HepG2 (cell line): ENCODE measurements around the gene XRCC3. TPM values are rescaled to one million over a fixed set of nuclear protein-coding genes. Genes with fewer than 3 reads are reported as not detected.

ENCODE experiments used
- ATAC-seq: fragments of 200-7000 bp; cut with Tn5 transposase; 3 replicates; pipeline ENCODE4 v1.9.1; 2020; ENCODE audit warnings: mild to moderate bottlenecking, moderate library complexity
- BruUV-seq: library from RNA; stranded (reverse); fragments of 400-500 nt; replicated peaks from 2 replicates; lab custom pipeline; 2021; lab: Mats Ljungman, UMichigan
- CTCF ChIA-PET: fragments of 300-600 bp; formaldehyde crosslinking; extraction: SDS; loops from one replicate; lab custom pipeline; 2021; ENCODE audit warnings: low total read pairs, inconsistent platforms, low intra/inter-chr PET ratio; lab: Yijun Ruan, JAX
- POLR2A ChIA-PET: fragments of 350-600 bp; sonication (Branson Sonifier 250); formaldehyde crosslinking; loops from one replicate; lab custom pipeline; 2020; ENCODE audit warnings: antibody characterized with exemption, inconsistent platforms; lab: Yijun Ruan, JAX
- DNase-seq: peaks from one replicate; pipeline ENCODE4 v3.0.0-alpha.2; 2015; ENCODE audit warnings: low spot score
- FAIRE-seq: peaks from 3 replicates; lab custom pipeline; 2011; peaks lifted over from hg19 to GRCh38; lab: Jason Lieb, UNC
- H2AFZ ChIP-seq: one replicate; pipeline ENCODE4 v1.6.1; 2011; ENCODE audit warnings: low read length, inconsistent platforms
- H3K27ac ChIP-seq: fragments of 300-600 bp; 3 replicates; pipeline ENCODE4 v1.8.0; 2011; ENCODE audit warnings: mixed run types, mild to moderate bottlenecking, mixed read lengths, low read length, inconsistent platforms; ENCODE audit not compliant: insufficient read depth; ENCODE audit errors: extremely low read length
- H3K27me3 ChIP-seq, 2 experiments: fragments of 200-600 bp in 1 of 2; 2 replicates in 1 of 2; 3 replicates in 1 of 2; pipeline versions ENCODE4 v1.6.0 to v1.8.0; 2011; ENCODE audit warnings: low read length in 2 of 2, mild to moderate bottlenecking in 2 of 2, moderate library complexity in 2 of 2, inconsistent platforms in 1 of 2; ENCODE audit not compliant: insufficient read depth in 2 of 2, control insufficient read depth in 1 of 2
- H3K36me3 ChIP-seq, 2 experiments: fragments of 200-600 bp in 1 of 2; replicated peaks in 1 of 2; 2 replicates in 1 of 2; 3 replicates in 1 of 2; pipeline versions ENCODE4 v1.5.1 to v1.8.0; 2011; ENCODE audit warnings: low read length in 2 of 2, inconsistent platforms in 1 of 2; ENCODE audit not compliant: insufficient read depth in 2 of 2, control insufficient read depth in 1 of 2
- H3K4me1 ChIP-seq: 2 replicates; pipeline ENCODE4 v1.5.1; 2012; ENCODE audit warnings: low read length, inconsistent platforms; ENCODE audit not compliant: insufficient read depth
- H3K4me2 ChIP-seq: 2 replicates; pipeline ENCODE4 v1.6.0; 2011; ENCODE audit warnings: low read depth, low read length, inconsistent platforms
- H3K4me3 ChIP-seq, 3 experiments: fragments of 200-600 bp in 1 of 3; sonication (generic), shearing (Covaris generic) in 1 of 3; replicated peaks in 1 of 3; 2 replicates each; pipeline ENCODE4 v1.5.1; 2011 to 2016; ENCODE audit warnings: low read length in 3 of 3, inconsistent platforms in 2 of 3, low read depth in 2 of 3, mild to moderate bottlenecking in 2 of 3, control low read depth in 1 of 3, mixed read lengths in 1 of 3; ENCODE audit not compliant: insufficient read depth in 1 of 3
- H3K79me2 ChIP-seq: one replicate; pipeline ENCODE4 v1.6.1; 2011; ENCODE audit warnings: low read length, inconsistent platforms; ENCODE audit not compliant: insufficient read depth
- H3K9ac ChIP-seq: 2 replicates; pipeline ENCODE4 v1.6.0; 2011; ENCODE audit warnings: mild to moderate bottlenecking, low read depth, low read length, inconsistent platforms; ENCODE audit not compliant: insufficient read depth
- H3K9me3 ChIP-seq: 2 replicates; pipeline ENCODE4 v1.5.1; 2012; ENCODE audit warnings: mild to moderate bottlenecking, low read length
- H4K20me1 ChIP-seq: 2 replicates; pipeline ENCODE4 v1.6.0; 2011; ENCODE audit warnings: inconsistent platforms, mild to moderate bottlenecking, low read length, moderate library complexity; ENCODE audit not compliant: insufficient read depth
- FOXC1 ChIP-seq: sonication (generic); formaldehyde crosslinking; IDR thresholded peaks from 2 replicates; pipeline ENCODE4 v1.8.0; 2022; ENCODE audit warnings: mild to moderate bottlenecking, missing genetic modification reagents, borderline replicate concordance
- FOXM1 ChIP-seq: sonication (generic); formaldehyde crosslinking; IDR thresholded peaks from 2 replicates; pipeline ENCODE4 v1.5.0; 2020; ENCODE audit warnings: missing genetic modification reagents
- IRF2 ChIP-seq: IDR thresholded peaks from 2 replicates; pipeline ENCODE4 v1.6.1; 2018; ENCODE audit warnings: missing genetic modification reagents, missing compliant biosample characterization
- KAT2B ChIP-seq: fragments of 150-350 bp; IDR thresholded peaks from 2 replicates; pipeline ENCODE4 v1.6.1; 2014; ENCODE audit warnings: low read depth, low read length, borderline replicate concordance
- NCOA2 ChIP-seq: sonication (generic); formaldehyde crosslinking; IDR thresholded peaks from 2 replicates; pipeline ENCODE4 v1.8.0; 2022; ENCODE audit warnings: inconsistent platforms
- PHF8 ChIP-seq: sonication (generic); formaldehyde crosslinking; IDR thresholded peaks from 2 replicates; pipeline ENCODE4 v1.5.0; 2020; ENCODE audit warnings: missing genetic modification reagents
- RARA ChIP-seq: IDR thresholded peaks from 2 replicates; pipeline ENCODE4 v1.6.1; 2016; ENCODE audit warnings: missing genetic modification reagents, missing compliant biosample characterization
- ZNF234 ChIP-seq: sonication (generic); formaldehyde crosslinking; conservative IDR thresholded peaks from 2 replicates; pipeline ENCODE4 v1.5.1; 2020; ENCODE audit warnings: mild to moderate bottlenecking, missing genetic modification reagents
- ZNF34 ChIP-seq: sonication (generic); formaldehyde crosslinking; IDR thresholded peaks from 2 replicates; pipeline ENCODE4 v1.4.0; 2020; ENCODE audit warnings: mild to moderate bottlenecking, missing genetic modification reagents, borderline replicate concordance
- ZNF383 ChIP-seq: sonication (generic); formaldehyde crosslinking; IDR thresholded peaks from 2 replicates; pipeline ENCODE4 v1.4.0; 2020; ENCODE audit warnings: missing genetic modification reagents, mild to moderate bottlenecking, borderline replicate concordance
- WGBS: methylation state at CpG from one replicate; pipeline ENCODE4 v1.1.6; 2017; ENCODE audit warnings: low lambda C conversion rate; 5-methylcytosine and 5-hydroxymethylcytosine counted together
- in situ Hi-C: cut with HindIII; loops from 2 replicates; pipeline ENCODE4 v1.10.0; 2017; ENCODE audit warnings: low pct_unique_long_range_greater_than_20kb; ENCODE audit not compliant: extremely low pct_ligation_motif_present
- intact Hi-C: fragments of 100-400 bp; cut with micrococcal nuclease; formaldehyde crosslinking; loops from one replicate; pipeline ENCODE4 v1.10.0; 2022; ENCODE audit not compliant: unreplicated experiment
- polyA plus RNA-seq, 8 experiments: library from polyadenylated mRNA; depleted of rRNA in 3 of 8; stranded (reverse) in 7 of 8; unstranded in 1 of 8; fragments of >200 nt; fragmentation: Illumina TruSeq in 4 of 8; extraction: Trizol in 4 of 8; gene quantifications; 2 replicates each; pipeline versions ENCODE4 v1.2.1 to v1.2.3, GENCODE V29; 2011 to 2016; ENCODE audit warnings: low read depth in 4 of 8, missing spikeins in 1 of 8, mixed read lengths in 1 of 8; ENCODE audit not compliant: insufficient read depth in 1 of 8
- total RNA-seq, 5 experiments: library from RNA; depleted of rRNA; stranded (reverse); fragments of >200 nt; fragmentation: Illumina TruSeq; extraction: Trizol; gene quantifications; 2 replicates each; pipeline ENCODE4 v1.2.3, GENCODE V29; 2016; ENCODE audit warnings: low read depth in 1 of 5
- TF ChIP-seq, protein P1 (sequence below): IDR thresholded peaks from 2 replicates; pipeline ENCODE4 v1.4.0; 2020; ENCODE audit warnings: mild to moderate bottlenecking, missing genetic modification reagents
- TF ChIP-seq, protein P2 (sequence below): sonication (generic); formaldehyde crosslinking; IDR thresholded peaks from 2 replicates; pipeline ENCODE4 v1.5.0; 2020; ENCODE audit warnings: mild to moderate bottlenecking, missing genetic modification reagents
- TF ChIP-seq, protein P3 (sequence below): sonication (generic); formaldehyde crosslinking; IDR thresholded peaks from 2 replicates; pipeline ENCODE4 v1.4.0; 2020; ENCODE audit warnings: missing genetic modification reagents

XRCC3 gene
- total and polyA plus RNA-seq, 2 of the 13 experiments (the other 11 are each of a cell fraction or from before 2014, with no cell fraction given): 5.4 to 25.8 TPM

DNA sequence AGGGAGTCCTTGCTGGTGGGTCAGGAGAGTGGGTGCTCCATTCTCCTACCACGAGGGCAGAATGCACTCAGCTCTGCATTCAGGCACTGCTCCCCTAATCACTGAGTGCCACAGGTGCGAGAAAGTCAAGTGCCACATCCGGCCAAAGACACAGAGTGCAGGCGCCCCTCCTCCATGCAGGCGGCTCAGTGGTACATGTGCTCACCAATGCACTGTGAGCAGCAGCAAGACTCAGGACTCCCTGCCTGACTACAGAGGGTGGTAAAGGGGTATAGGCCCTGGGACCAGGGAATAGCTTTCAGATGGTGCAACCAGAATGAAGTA, 33.2 kb upstream of the XRCC3 start:
- ATAC-seq: no peak

More for the DNA sequence above, 33.2 kb upstream of the XRCC3 start:
- Histone ChIP-seq H3K4me3 (no peak overlapping the region), H4K20me1 (no peaks in the 10 kb centered on the region), H3K27me3 (no peaks in the 10 kb centered on the region), H3K27ac (no peak overlapping the region), H3K36me3 (peaks cover 5 to 30% of the 10 kb centered on the region in 2 experiments; a peak in 4 of 5 replicates), H3K4me1 (peaks cover 16% of the 10 kb centered on the region), H3K4me2 (no peak overlapping the region), H3K79me2 (no peaks in the 10 kb centered on the region), H3K9me3 (no peaks in the 10 kb centered on the region), H2AFZ (no peak overlapping the region), H3K9ac (no peak overlapping the region)
- DNase-seq (no peak), FAIRE-seq (no peak)
- BruUV-seq: no TSS peak
- 90% methylated on average over 5 of the region's 5 CpGs for WGBS
- ChIA-PET CTCF (no interaction called here), POLR2A (no interaction called here)
- intact Hi-C loops: no loop called here
- in situ Hi-C loops: no loop called here
- TF ChIP-seq KAT2B (no peak), ZNF34 (CRISPR knock-in tag) (no peak), ZNF234 (CRISPR knock-in tag) (no peak), RARA (no peak), IRF2 (CRISPR knock-in tag) (no peak), FOXM1 (CRISPR knock-in tag) (no peak), PHF8 (CRISPR knock-in tag) (no peak), ZNF383 (CRISPR knock-in tag) (no peak), NCOA2 (CRISPR knock-in tag) (no peak), FOXC1 (CRISPR knock-in tag) (no peak)
- TF ChIP-seq, protein P1, sequence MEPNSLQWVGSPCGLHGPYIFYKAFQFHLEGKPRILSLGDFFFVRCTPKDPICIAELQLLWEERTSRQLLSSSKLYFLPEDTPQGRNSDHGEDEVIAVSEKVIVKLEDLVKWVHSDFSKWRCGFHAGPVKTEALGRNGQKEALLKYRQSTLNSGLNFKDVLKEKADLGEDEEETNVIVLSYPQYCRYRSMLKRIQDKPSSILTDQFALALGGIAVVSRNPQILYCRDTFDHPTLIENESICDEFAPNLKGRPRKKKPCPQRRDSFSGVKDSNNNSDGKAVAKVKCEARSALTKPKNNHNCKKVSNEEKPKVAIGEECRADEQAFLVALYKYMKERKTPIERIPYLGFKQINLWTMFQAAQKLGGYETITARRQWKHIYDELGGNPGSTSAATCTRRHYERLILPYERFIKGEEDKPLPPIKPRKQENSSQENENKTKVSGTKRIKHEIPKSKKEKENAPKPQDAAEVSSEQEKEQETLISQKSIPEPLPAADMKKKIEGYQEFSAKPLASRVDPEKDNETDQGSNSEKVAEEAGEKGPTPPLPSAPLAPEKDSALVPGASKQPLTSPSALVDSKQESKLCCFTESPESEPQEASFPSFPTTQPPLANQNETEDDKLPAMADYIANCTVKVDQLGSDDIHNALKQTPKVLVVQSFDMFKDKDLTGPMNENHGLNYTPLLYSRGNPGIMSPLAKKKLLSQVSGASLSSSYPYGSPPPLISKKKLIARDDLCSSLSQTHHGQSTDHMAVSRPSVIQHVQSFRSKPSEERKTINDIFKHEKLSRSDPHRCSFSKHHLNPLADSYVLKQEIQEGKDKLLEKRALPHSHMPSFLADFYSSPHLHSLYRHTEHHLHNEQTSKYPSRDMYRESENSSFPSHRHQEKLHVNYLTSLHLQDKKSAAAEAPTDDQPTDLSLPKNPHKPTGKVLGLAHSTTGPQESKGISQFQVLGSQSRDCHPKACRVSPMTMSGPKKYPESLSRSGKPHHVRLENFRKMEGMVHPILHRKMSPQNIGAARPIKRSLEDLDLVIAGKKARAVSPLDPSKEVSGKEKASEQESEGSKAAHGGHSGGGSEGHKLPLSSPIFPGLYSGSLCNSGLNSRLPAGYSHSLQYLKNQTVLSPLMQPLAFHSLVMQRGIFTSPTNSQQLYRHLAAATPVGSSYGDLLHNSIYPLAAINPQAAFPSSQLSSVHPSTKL (CRISPR knock-in tag): no peak
- TF ChIP-seq, protein P2, sequence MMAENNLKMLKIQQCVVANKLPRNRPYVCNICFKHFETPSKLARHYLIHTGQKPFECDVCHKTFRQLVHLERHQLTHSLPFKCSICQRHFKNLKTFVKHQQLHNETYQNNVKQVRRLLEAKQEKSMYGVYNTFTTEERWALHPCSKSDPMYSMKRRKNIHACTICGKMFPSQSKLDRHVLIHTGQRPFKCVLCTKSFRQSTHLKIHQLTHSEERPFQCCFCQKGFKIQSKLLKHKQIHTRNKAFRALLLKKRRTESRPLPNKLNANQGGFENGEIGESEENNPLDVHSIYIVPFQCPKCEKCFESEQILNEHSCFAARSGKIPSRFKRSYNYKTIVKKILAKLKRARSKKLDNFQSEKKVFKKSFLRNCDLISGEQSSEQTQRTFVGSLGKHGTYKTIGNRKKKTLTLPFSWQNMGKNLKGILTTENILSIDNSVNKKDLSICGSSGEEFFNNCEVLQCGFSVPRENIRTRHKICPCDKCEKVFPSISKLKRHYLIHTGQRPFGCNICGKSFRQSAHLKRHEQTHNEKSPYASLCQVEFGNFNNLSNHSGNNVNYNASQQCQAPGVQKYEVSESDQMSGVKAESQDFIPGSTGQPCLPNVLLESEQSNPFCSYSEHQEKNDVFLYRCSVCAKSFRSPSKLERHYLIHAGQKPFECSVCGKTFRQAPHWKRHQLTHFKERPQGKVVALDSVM (CRISPR knock-in tag): no peak
- TF ChIP-seq, protein P3, sequence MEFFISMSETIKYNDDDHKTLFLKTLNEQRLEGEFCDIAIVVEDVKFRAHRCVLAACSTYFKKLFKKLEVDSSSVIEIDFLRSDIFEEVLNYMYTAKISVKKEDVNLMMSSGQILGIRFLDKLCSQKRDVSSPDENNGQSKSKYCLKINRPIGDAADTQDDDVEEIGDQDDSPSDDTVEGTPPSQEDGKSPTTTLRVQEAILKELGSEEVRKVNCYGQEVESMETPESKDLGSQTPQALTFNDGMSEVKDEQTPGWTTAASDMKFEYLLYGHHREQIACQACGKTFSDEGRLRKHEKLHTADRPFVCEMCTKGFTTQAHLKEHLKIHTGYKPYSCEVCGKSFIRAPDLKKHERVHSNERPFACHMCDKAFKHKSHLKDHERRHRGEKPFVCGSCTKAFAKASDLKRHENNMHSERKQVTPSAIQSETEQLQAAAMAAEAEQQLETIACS (CRISPR knock-in tag): no peak
